ENCODE measurements around the gene TACSTD2. TPM values are rescaled to one million over a fixed set of nuclear protein-coding genes. Genes with fewer than 3 reads are reported as not detected.
"Not testable (repeated sequence)": the region's sequence is repeated elsewhere in the genome, so short reads cannot be mapped to it uniquely, and the experiment has no call there.

The TACSTD2 gene
- total and polyA plus RNA-seq, 2 of the 4 experiments (the other 2 are of a cell fraction) = not detected

GRCh38 chr1:58626293-58626692, 49.2 kb upstream of the TACSTD2 start:
- Histone ChIP-seq H2AFZ (replicated peaks; ENCODE audit: low read length, poor library complexity) (no peak overlapping the region), H2BK20ac (ENCODE audit: low read depth, low read length) (no peak overlapping the region), H3K4me2 (ENCODE audit: low read depth, low read length) (no peak overlapping the region), H3K9me1 (ENCODE audit: insufficient read depth, low read length) (no peaks in the 10 kb centered on the region), H2BK5ac (ENCODE audit: low read depth, low read length, poor library complexity, severe bottlenecking) (no peak overlapping the region), H3K9me3 (ENCODE audit: control insufficient read depth, insufficient read depth, low read length) (no peaks in the 10 kb centered on the region), H3K4me1 (ENCODE audit: control insufficient read depth, insufficient read depth, low read length) (no peaks in the 10 kb centered on the region), H4K8ac (ENCODE audit: low read depth in 2 of 2, low read length in 2 of 2) (no peak overlapping the region), H2AK9ac (replicated peaks; ENCODE audit: low read depth, low read length, poor library complexity) (no peak overlapping the region), H3K4ac (ENCODE audit: low read depth, low read length) (no peak overlapping the region), H2AK5ac (ENCODE audit: low read depth, low read length) (no peak overlapping the region), H2BK15ac (ENCODE audit: low read depth, low read length) (no peak overlapping the region), H4K91ac (ENCODE audit: insufficient read depth, low read depth, low read length) (no peak overlapping the region), H3K56ac (ENCODE audit: extremely low read depth, insufficient read depth, low read length) (no peak overlapping the region), H3K36me3 (ENCODE audit: control insufficient read depth, insufficient read depth, low read length) (no peaks in the 10 kb centered on the region), H3K79me1 (ENCODE audit: low read depth in 1 of 2, low read length in 2 of 2) (no peaks in the 10 kb centered on the region), H3K18ac (ENCODE audit: low read depth, low read length) (no peak overlapping the region), H3K27ac (ENCODE audit: insufficient read depth, low read length) (no peak overlapping the region), H2BK120ac (ENCODE audit: low read depth, low read length) (no peak overlapping the region), H4K20me1 (ENCODE audit: insufficient read depth, low read length) (no peaks in the 10 kb centered on the region), H3K4me3 (ENCODE audit: insufficient read depth, low read depth, low read length) (no peak overlapping the region), H3K14ac (replicated peaks; ENCODE audit: low read depth, low read length) (no peak overlapping the region), H3K23ac (ENCODE audit: low read depth, low read length) (no peak overlapping the region), H4K5ac (ENCODE audit: low read depth, low read length) (no peak overlapping the region), H3K9ac (ENCODE audit: low read depth, low read length) (no peak overlapping the region), H3K27me3 (ENCODE audit: control insufficient read depth, insufficient read depth, low read length) (no peaks in the 10 kb centered on the region)
- no peak for TF ChIP-seq NFE2L2 (IDR thresholded peaks at IDR 0.05; ENCODE audit: low read depth, low read length)
- TF ChIP-seq, protein P1, sequence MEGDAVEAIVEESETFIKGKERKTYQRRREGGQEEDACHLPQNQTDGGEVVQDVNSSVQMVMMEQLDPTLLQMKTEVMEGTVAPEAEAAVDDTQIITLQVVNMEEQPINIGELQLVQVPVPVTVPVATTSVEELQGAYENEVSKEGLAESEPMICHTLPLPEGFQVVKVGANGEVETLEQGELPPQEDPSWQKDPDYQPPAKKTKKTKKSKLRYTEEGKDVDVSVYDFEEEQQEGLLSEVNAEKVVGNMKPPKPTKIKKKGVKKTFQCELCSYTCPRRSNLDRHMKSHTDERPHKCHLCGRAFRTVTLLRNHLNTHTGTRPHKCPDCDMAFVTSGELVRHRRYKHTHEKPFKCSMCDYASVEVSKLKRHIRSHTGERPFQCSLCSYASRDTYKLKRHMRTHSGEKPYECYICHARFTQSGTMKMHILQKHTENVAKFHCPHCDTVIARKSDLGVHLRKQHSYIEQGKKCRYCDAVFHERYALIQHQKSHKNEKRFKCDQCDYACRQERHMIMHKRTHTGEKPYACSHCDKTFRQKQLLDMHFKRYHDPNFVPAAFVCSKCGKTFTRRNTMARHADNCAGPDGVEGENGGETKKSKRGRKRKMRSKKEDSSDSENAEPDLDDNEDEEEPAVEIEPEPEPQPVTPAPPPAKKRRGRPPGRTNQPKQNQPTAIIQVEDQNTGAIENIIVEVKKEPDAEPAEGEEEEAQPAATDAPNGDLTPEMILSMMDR (conservative IDR thresholded peaks at IDR 0.05; ENCODE audit: low read depth, low read length) = no peak
- no peak for DNase-seq
- intact Hi-C loops (cut with micrococcal nuclease) = no loop called here
- ChIA-PET POLR2A (ENCODE audit: unreplicated experiment) (no interaction called here), CTCF (no interaction called here)
- in situ Hi-C loops (cut with MboI; ENCODE audit: low sequenced_read_pairs) = no loop called here
- no peak for ATAC-seq (ENCODE audit: low read depth)
- BruUV-seq (replicated peaks) = no TSS peak
- dilution Hi-C loops (cut with HindIII; ENCODE audit: low sequenced_read_pairs, unreplicated experiment) = no loop called here

GRCh38 chr1:58623259-58623658, 46.2 kb upstream of the TACSTD2 start:
- H2AK9ac ChIP-seq (replicated peaks; ENCODE audit: low read depth, low read length, poor library complexity); H3K9ac ChIP-seq (ENCODE audit: low read depth, low read length); H3K4ac ChIP-seq (ENCODE audit: low read depth, low read length); DNase-seq; H3K4me2 ChIP-seq (ENCODE audit: low read depth, low read length); H4K20me1 ChIP-seq (ENCODE audit: insufficient read depth, low read length); H3K27ac ChIP-seq (ENCODE audit: insufficient read depth, low read length); H2BK15ac ChIP-seq (ENCODE audit: low read depth, low read length); dilution Hi-C loops (cut with HindIII; ENCODE audit: low sequenced_read_pairs, unreplicated experiment); H2AK5ac ChIP-seq (ENCODE audit: low read depth, low read length); H3K23ac ChIP-seq (ENCODE audit: low read depth, low read length); H3K9me1 ChIP-seq (ENCODE audit: insufficient read depth, low read length); H3K79me1 ChIP-seq (ENCODE audit: low read depth in 1 of 2, low read length in 2 of 2); H3K9me3 ChIP-seq (ENCODE audit: control insufficient read depth, insufficient read depth, low read length); H2BK20ac ChIP-seq (ENCODE audit: low read depth, low read length); H2AFZ ChIP-seq (replicated peaks; ENCODE audit: low read length, poor library complexity); H4K91ac ChIP-seq (ENCODE audit: insufficient read depth, low read depth, low read length); ATAC-seq (ENCODE audit: low read depth); CTCF ChIA-PET; H3K4me1 ChIP-seq (ENCODE audit: control insufficient read depth, insufficient read depth, low read length); H3K4me3 ChIP-seq (ENCODE audit: insufficient read depth, low read depth, low read length); H4K8ac ChIP-seq (ENCODE audit: low read depth in 2 of 2, low read length in 2 of 2); H3K18ac ChIP-seq (ENCODE audit: low read depth, low read length); H2BK120ac ChIP-seq (ENCODE audit: low read depth, low read length); H2BK5ac ChIP-seq (ENCODE audit: low read depth, low read length, poor library complexity, severe bottlenecking); H3K56ac ChIP-seq (ENCODE audit: extremely low read depth, insufficient read depth, low read length); H3K36me3 ChIP-seq (ENCODE audit: control insufficient read depth, insufficient read depth, low read length); intact Hi-C loops (cut with micrococcal nuclease); H3K27me3 ChIP-seq (ENCODE audit: control insufficient read depth, insufficient read depth, low read length); in situ Hi-C loops (cut with MboI; ENCODE audit: low sequenced_read_pairs); H4K5ac ChIP-seq (ENCODE audit: low read depth, low read length); POLR2A ChIA-PET (ENCODE audit: unreplicated experiment); H3K14ac ChIP-seq (replicated peaks; ENCODE audit: low read depth, low read length); BruUV-seq (replicated peaks): not testable (repeated sequence)
- WGBS, 2 experiments (ENCODE audit: extremely low coverage in 2 of 2, insufficient read length in 1 of 2) = 100% methylated on average over 2 of the region's 27 CpGs; no CpG with 5 or more reads in 1 of the 2 experiments

All from IMR-90 (cell line).